Activated naive CD4-positive, alpha-beta T cell treated with anti-CD3 and anti-CD28 coated beads, Interleukin-2, amount 10 ng/mL, durations not matched to agents 5 hours and 36 hours (primary cell): ENCODE measurements around the gene CISTR. TPM values are rescaled to one million over a fixed set of nuclear protein-coding genes. Genes with fewer than 3 reads are reported as not detected.

Experiments
- total RNA-seq, 2 experiments: library from RNA; stranded (reverse); gene quantifications; one replicate each; pipeline ENCODE4 v1.2.3, GENCODE V29; 2021

Gene CISTR
- not detected for total RNA-seq

GRCh38 chr12:53751336-53752191 is at the start of gene CISTR:
CISTR (minus strand) TSS chr12:53751979.

GRCh38 chr12:53727310-53728041 is 24.3 kb downstream of the CISTR start, which contains the start of gene CALCOCO1:
CALCOCO1 (minus strand) TSS chr12:53727452; CDS start chr12:53725242, 2,210 bp downstream.

Other genes with a start within 250 kb of the CISTR start
- not detected for gene NPFF, start 244.5 kb downstream of the CISTR start, total RNA-seq
- 10 to 100 TPM; 27.9 to 29.8 TPM for gene ATF7, start 125.6 kb downstream of the CISTR start, total RNA-seq
- gene ATP5MC2, start 75.9 kb downstream of the CISTR start, total RNA-seq, result 100 to 1,000 TPM; 328 to 357 TPM
- 10 to 100 TPM; 71.7 to 80.0 TPM for gene CALCOCO1, start 24.5 kb downstream of the CISTR start, total RNA-seq
- gene HOXC13, start 186.9 kb upstream of the CISTR start, total RNA-seq, result not detected
- not detected for gene HOXC12, start 202.9 kb upstream of the CISTR start, total RNA-seq
- gene HOXC11, start 221.1 kb upstream of the CISTR start, total RNA-seq, result not detected
- gene HOTAIR, start 223.0 kb upstream of the CISTR start, total RNA-seq, result not detected
- not detected for gene HOXC10, start 233.2 kb upstream of the CISTR start, total RNA-seq
- gene HOXC9, start 248.2 kb upstream of the CISTR start, total RNA-seq, result not detected